Prostate gland (tissue), 2 donors: ENCODE results near the gene LRRC57.

Experiments used
- POLR2A ChIP-seq: fragments of 450-650 bp; IDR thresholded peaks from one replicate; pipeline ENCODE4 v1.6.1; 2016; ENCODE audit warnings: antibody characterized with exemption, mild to moderate bottlenecking
- POLR2AphosphoS5 ChIP-seq: sonication (generic); formaldehyde crosslinking; IDR thresholded peaks from one replicate; pipeline ENCODE4 v1.6.1; 2017; ENCODE audit warnings: antibody characterized with exemption
- TF ChIP-seq, protein P1 (sequence below), 4 experiments: fragments of 200-600 bp in 2 of 4; fragments of 450-650 bp in 2 of 4; sonication (generic) in 2 of 4; IDR thresholded peaks; 1 replicate in 3 of 4; 2 replicates in 1 of 4; pipeline ENCODE4 v1.5.1; 2016 to 2019; ENCODE audit warnings: antibody characterized with exemption in 4 of 4, mild to moderate bottlenecking in 2 of 4, moderate library complexity in 2 of 4

DNA sequence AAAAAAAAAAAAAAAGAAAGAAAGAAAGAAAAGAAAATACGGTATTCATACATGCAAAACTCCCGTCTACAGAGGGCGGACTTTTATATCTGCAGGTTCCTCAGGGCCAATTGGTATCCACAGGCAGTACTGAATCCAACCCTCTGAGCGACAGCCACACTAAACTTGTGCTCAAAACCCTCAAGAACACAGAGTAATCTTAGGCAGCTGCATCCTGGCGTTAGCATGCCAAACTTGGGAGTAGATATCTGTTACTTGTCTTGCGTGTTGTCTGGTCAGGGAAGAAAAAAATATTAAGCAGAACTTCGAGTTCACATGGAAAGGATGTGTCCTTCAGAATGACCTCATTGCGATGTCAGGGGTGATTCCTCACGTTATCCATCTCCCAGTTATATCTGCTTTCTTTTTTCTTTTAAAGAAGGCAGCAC lies 40.3 kb downstream of the LRRC57 start:
- TF ChIP-seq POLR2AphosphoS5 (no peak), POLR2A (no peak)
- TF ChIP-seq, protein P1, sequence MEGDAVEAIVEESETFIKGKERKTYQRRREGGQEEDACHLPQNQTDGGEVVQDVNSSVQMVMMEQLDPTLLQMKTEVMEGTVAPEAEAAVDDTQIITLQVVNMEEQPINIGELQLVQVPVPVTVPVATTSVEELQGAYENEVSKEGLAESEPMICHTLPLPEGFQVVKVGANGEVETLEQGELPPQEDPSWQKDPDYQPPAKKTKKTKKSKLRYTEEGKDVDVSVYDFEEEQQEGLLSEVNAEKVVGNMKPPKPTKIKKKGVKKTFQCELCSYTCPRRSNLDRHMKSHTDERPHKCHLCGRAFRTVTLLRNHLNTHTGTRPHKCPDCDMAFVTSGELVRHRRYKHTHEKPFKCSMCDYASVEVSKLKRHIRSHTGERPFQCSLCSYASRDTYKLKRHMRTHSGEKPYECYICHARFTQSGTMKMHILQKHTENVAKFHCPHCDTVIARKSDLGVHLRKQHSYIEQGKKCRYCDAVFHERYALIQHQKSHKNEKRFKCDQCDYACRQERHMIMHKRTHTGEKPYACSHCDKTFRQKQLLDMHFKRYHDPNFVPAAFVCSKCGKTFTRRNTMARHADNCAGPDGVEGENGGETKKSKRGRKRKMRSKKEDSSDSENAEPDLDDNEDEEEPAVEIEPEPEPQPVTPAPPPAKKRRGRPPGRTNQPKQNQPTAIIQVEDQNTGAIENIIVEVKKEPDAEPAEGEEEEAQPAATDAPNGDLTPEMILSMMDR (IDR thresholded peaks at IDR 0.05) = no peak
